Measurements from ENCODE around the gene CACNA2D3.
"Not testable (repeated sequence)": the region's sequence is repeated elsewhere in the genome, so short reads cannot be mapped to it uniquely, and the experiment has no call there.

Gene CACNA2D3

DNA sequence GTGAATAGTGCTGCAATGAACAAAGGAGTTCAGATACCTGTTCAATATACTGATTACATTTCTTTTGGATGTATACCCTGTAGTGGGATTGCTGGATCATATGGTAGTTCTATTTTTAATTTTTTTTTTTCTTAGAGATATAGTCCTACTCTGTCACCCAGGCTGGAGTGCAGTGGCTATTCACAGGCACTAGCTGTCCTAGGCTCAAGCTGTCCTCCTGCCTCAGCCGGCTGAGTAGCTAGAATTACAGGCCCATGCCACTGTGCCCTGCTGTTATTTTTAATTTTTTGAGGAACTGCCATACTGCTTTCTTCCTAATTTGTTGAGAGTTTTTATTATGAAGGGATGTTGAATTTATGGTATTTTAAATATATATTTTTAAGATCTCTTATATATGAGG, 23.0 kb upstream of the CACNA2D3 start:
- no peaks in the 10 kb centered on the region for H3K27me3 ChIP-seq (ENCODE audit: control insufficient read depth, insufficient read depth, low read length)
- no peak overlapping the region for H3K27ac ChIP-seq (ENCODE audit: low read length)
- no peaks in the 10 kb centered on the region for H3K36me3 ChIP-seq (ENCODE audit: control insufficient read depth, low read depth, low read length)
- no peak overlapping the region for H3K4me3 ChIP-seq (ENCODE audit: low read length)
- peaks cover 5% of the 10 kb centered on the region for H3K4me1 ChIP-seq (ENCODE audit: control insufficient read depth, low read depth, low read length)
- H3K9me3 ChIP-seq (ENCODE audit: control insufficient read depth, low read depth, low read length): no peaks in the 10 kb centered on the region
- no peak overlapping the region for H3K9ac ChIP-seq (ENCODE audit: low read length)

DNA sequence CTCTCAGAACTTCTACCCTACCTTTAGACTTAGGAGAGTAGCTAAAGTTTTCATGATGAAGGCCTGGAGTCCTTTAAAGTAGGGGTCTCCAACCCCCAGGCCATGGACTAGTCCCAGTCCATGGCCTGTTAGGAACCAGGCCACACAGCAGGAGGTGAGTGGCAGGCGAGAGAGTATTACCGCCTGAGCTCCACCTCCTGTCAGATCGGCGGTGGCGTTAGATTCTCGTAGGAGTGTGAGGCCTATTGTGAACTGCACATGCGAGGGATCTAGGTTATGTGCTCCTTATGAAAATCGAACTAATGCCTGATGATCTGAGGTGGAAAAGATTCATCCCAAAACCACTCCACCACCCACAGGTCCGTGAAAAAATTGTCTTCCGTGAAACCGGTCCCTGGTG, 18.3 kb upstream of the CACNA2D3 start:
- Histone ChIP-seq H3K36me3 (ENCODE audit: control insufficient read depth, low read depth, low read length) (no peaks in the 10 kb centered on the region), H3K4me3 (ENCODE audit: low read length) (no peak overlapping the region), H3K27me3 (ENCODE audit: control insufficient read depth, insufficient read depth, low read length) (no peaks in the 10 kb centered on the region), H3K9ac (ENCODE audit: low read length) (no peak overlapping the region), H3K9me3 (ENCODE audit: control insufficient read depth, low read depth, low read length) (no peaks in the 10 kb centered on the region), H3K27ac (ENCODE audit: low read length) (no peak overlapping the region), H3K4me1 (ENCODE audit: control insufficient read depth, low read depth, low read length) (no peaks in the 10 kb centered on the region)

DNA sequence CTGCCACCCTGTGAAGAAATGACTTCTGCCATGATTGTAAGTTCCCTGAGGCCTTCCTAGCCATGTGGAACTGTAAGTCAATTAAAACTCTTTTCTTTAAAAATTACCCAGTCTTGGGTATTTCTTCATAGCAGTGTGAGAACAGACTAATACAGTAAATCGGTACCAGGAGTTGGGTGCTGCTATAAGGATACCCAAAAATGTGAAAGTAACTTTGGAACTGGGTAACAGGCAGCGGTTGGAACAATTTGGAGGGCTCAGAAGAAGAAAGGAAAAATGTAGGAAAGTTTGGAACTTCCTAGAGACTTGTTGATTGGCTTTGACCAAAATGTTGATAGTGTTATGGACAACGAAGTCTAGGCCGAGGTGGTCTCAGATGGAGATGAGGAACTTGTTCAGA, 6.2 kb upstream of the CACNA2D3 start:
- H3K4me1 ChIP-seq (ENCODE audit: control insufficient read depth, low read depth, low read length); H3K4me3 ChIP-seq (ENCODE audit: low read length); H3K9me3 ChIP-seq (ENCODE audit: control insufficient read depth, low read depth, low read length); H3K27ac ChIP-seq (ENCODE audit: low read length); H3K36me3 ChIP-seq (ENCODE audit: control insufficient read depth, low read depth, low read length); H3K9ac ChIP-seq (ENCODE audit: low read length): not testable (repeated sequence)
- H3K27me3 ChIP-seq (ENCODE audit: control insufficient read depth, insufficient read depth, low read length): peaks cover 27% of the 10 kb centered on the region

DNA sequence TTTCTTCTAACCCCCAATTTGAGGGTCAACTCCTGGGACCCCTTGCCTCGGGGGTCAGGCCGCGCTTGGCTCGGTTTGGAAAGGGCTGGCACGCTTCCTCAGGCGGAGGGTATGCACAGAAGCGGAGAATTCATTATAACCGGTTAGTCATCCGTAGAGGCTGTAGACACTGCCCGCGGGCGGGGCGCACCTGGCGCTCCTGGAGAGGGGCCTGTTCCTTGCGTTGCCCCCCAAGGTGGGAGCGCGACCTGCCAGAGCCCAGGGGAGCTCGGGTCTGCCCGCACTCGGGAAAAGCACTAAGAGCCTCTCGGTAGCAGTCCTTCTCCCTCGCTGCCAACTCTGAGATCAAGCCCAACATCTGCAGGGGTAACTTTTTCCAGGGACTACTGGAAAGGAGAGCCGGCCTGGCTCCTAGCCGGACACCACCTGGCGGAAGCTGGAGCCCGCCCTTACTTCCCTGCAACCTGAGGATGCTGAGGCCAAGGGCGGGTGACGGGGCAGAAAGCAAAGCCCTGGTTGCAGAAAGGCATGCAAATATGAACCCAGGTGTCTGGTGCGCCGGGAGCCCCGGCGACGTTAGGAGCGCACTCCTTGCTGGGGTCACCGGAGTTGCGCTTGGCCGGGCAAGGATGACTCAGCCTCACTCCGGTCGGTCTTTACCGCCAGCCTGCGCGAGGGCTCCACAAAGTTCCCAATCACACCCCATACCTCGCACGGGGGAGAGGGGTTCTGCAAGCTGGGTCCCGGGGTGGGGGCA, 1.5 kb upstream of the CACNA2D3 start:
- Histone ChIP-seq H3K4me3 (ENCODE audit: low read length) (peak overlapping the region; percentile 70), H3K36me3 (ENCODE audit: control insufficient read depth, low read depth, low read length) (no peaks in the 10 kb centered on the region), H3K27me3 (ENCODE audit: control insufficient read depth, insufficient read depth, low read length) (peaks cover 68% of the 10 kb centered on the region), H3K4me1 (ENCODE audit: control insufficient read depth, low read depth, low read length) (peaks cover 6% of the 10 kb centered on the region), H3K9ac (ENCODE audit: low read length) (no peak overlapping the region), H3K27ac (ENCODE audit: low read length) (no peak overlapping the region), H3K9me3 (ENCODE audit: control insufficient read depth, low read depth, low read length) (peaks cover 4% of the 10 kb centered on the region)

DNA sequence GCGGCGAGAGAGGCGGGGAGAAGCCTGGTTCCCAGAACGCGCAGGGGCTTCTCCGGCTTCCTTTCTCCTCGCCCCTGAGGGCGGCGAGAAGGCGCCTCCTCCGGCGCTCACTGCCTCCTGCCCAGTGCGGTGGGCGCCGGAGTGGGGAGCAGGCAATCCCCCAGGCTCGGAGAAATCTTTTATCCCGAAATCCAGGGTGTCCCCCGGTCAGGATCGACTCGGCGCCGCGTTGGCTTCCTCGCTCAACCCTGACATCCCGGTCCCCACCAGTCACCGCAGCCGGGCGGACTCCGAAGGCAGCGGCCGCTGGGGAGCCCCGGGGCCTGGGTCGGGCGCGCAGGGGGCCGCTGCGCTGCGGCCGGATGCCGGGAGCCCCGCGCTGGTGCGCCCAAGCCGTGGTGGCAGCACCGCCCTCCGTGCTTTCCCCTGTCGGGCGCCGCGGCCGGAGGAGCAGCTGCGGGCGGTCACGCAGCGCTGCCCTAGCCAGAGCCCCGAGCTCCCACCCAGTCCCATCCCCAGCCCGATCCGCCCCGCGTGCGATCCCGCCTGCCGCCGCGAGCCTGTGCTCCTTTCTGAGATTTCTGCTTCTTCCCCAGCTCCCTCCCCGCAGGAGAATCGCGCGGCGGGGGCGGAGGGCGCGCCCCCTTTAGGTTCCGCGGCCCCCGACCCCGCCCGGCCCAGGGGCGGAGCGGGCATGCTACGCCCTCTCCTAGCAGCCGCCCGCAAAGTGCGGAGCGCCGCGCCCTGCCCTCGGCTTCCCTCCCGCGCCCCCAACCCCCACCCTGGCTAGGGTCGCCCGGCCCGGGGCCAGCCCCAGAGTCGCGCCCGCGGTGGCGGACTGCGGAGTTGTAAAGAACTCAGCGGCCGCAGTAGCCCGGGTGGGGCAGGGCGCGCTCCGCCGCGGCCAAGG, 683 bp upstream of the CACNA2D3 start:
- Histone ChIP-seq H3K9ac (ENCODE audit: low read length) (no peak overlapping the region), H3K36me3 (ENCODE audit: control insufficient read depth, low read depth, low read length) (no peaks in the 10 kb centered on the region), H3K4me1 (ENCODE audit: control insufficient read depth, low read depth, low read length) (peaks cover 6% of the 10 kb centered on the region), H3K27me3 (ENCODE audit: control insufficient read depth, insufficient read depth, low read length) (peaks cover 75% of the 10 kb centered on the region), H3K4me3 (ENCODE audit: low read length) (peak overlapping the region; percentile 70), H3K9me3 (ENCODE audit: control insufficient read depth, low read depth, low read length) (no peaks in the 10 kb centered on the region), H3K27ac (ENCODE audit: low read length) (no peak overlapping the region)

DNA sequence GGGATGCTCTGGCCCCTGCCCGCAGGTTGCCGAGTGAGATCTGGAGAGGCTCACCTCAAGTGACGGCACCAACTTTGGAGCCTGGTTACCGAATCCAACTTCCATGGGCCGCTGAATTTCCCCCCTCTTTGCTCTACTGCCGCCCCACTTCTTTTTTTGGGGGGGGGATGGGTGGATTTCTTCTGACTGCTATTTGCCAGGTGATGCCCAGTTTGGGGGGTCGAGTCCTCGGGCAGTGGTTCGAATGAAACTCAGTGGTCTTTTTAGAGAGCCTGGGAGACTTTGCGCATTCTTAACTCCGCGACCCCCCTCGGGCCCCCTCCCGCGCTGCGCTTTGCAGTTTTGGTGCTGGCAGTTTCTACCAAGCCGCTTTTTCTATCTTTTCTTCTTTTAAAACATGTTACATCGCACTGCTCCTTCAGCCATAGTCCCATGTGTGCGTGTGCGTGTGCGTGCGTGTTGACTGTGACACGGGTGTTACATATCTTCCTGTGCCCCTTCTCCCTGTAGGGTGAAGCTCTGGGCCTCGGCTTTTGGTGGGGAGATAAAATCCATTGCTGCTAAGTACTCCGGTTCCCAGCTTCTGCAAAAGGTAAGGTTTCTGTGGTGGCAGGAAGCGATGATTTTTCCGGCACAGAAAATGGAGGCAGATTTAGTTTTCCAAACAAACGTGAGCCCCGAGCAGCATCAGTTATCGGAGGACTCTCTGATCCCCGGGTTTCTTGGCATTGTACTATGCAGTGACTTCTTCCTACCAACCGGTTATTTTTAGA, 837 bp downstream of the CACNA2D3 start:
- Histone ChIP-seq H3K27ac (ENCODE audit: low read length) (no peak overlapping the region), H3K9ac (ENCODE audit: low read length) (no peak overlapping the region), H3K27me3 (ENCODE audit: control insufficient read depth, insufficient read depth, low read length) (peaks cover 78% of the 10 kb centered on the region), H3K4me1 (ENCODE audit: control insufficient read depth, low read depth, low read length) (peaks cover 6% of the 10 kb centered on the region), H3K36me3 (ENCODE audit: control insufficient read depth, low read depth, low read length) (no peaks in the 10 kb centered on the region), H3K9me3 (ENCODE audit: control insufficient read depth, low read depth, low read length) (no peaks in the 10 kb centered on the region), H3K4me3 (ENCODE audit: low read length) (peak overlapping the region; percentile 59)

DNA sequence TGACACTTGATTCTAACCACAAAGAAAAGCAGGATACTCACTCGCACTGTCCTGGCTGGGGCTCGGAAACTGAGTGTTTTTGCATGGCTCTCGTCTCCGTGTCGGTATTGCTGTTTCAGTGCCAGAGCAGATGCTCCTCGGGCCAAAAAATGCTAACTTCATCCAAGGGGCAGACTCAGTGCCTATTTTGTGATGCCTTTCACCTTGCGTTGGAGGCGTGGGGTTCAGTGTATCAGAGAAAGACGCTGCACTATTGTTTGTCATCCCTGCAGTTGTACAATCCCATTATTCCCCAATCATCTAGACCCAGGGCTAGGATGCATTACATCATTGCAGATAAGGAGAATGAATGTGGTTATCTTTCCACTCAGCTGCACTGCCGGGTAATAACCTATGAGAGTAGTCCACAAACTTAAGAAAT, 1.4 kb downstream of the CACNA2D3 start:
- peaks cover 74% of the 10 kb centered on the region for H3K27me3 ChIP-seq (ENCODE audit: control insufficient read depth, insufficient read depth, low read length)
- H3K4me1 ChIP-seq (ENCODE audit: control insufficient read depth, low read depth, low read length): peaks cover 6% of the 10 kb centered on the region
- H3K9me3 ChIP-seq (ENCODE audit: control insufficient read depth, low read depth, low read length): no peaks in the 10 kb centered on the region
- no peak overlapping the region for H3K27ac ChIP-seq (ENCODE audit: low read length)
- H3K9ac ChIP-seq (ENCODE audit: low read length): no peak overlapping the region
- H3K36me3 ChIP-seq (ENCODE audit: control insufficient read depth, low read depth, low read length): no peaks in the 10 kb centered on the region
- H3K4me3 ChIP-seq (ENCODE audit: low read length): peak overlapping the region; percentile 59

DNA sequence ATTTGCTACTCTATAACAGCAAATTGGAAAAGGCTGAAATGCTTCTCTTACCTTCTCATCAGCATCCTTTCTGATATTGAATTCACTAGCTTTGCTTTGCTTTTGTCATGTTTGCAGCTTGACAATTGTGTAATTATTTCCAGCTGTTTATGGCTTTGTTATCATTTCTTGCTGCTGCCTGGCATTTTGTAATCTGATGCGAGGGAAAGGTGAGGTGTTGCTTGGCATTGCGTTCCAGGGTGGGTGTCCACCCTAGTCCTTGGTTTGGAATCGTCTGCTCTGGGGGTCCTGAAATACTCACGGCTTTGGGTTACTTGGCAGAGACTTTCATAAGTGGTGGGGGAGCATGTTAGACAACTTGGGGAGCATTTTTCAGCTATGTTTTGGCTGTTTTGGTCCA, 2.9 kb downstream of the CACNA2D3 start:
- Histone ChIP-seq H3K27me3 (ENCODE audit: control insufficient read depth, insufficient read depth, low read length) (peaks cover 59% of the 10 kb centered on the region), H3K36me3 (ENCODE audit: control insufficient read depth, low read depth, low read length) (no peaks in the 10 kb centered on the region), H3K4me3 (ENCODE audit: low read length) (no peak overlapping the region), H3K9me3 (ENCODE audit: control insufficient read depth, low read depth, low read length) (no peaks in the 10 kb centered on the region), H3K27ac (ENCODE audit: low read length) (no peak overlapping the region), H3K9ac (ENCODE audit: low read length) (no peak overlapping the region), H3K4me1 (ENCODE audit: control insufficient read depth, low read depth, low read length) (peaks cover 4% of the 10 kb centered on the region)

DNA sequence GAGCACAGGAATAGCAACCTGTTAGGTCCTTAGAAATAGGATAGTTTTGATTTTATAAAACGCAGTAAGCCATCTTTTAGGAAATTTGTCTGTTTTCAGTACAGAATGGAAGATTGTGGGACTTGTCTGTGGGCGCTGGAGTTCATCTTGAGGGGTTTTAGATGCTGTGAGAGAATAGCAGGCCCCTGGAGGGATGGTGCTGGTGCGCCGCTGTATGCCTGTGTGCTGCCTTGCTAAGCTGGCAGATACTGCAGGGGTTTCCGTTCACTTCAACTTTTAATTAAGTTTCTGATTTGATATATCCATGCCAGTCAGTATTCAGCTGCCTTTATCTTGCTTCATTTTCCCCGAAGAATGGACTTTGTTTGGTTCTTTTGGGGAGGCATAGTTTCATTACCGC, 4.2 kb downstream of the CACNA2D3 start:
- H3K9me3 ChIP-seq (ENCODE audit: control insufficient read depth, low read depth, low read length): no peaks in the 10 kb centered on the region
- no peak overlapping the region for H3K4me3 ChIP-seq (ENCODE audit: low read length)
- no peak overlapping the region for H3K9ac ChIP-seq (ENCODE audit: low read length)
- H3K4me1 ChIP-seq (ENCODE audit: control insufficient read depth, low read depth, low read length): no peaks in the 10 kb centered on the region
- no peaks in the 10 kb centered on the region for H3K36me3 ChIP-seq (ENCODE audit: control insufficient read depth, low read depth, low read length)
- no peak overlapping the region for H3K27ac ChIP-seq (ENCODE audit: low read length)
- peaks cover 46% of the 10 kb centered on the region for H3K27me3 ChIP-seq (ENCODE audit: control insufficient read depth, insufficient read depth, low read length)

DNA sequence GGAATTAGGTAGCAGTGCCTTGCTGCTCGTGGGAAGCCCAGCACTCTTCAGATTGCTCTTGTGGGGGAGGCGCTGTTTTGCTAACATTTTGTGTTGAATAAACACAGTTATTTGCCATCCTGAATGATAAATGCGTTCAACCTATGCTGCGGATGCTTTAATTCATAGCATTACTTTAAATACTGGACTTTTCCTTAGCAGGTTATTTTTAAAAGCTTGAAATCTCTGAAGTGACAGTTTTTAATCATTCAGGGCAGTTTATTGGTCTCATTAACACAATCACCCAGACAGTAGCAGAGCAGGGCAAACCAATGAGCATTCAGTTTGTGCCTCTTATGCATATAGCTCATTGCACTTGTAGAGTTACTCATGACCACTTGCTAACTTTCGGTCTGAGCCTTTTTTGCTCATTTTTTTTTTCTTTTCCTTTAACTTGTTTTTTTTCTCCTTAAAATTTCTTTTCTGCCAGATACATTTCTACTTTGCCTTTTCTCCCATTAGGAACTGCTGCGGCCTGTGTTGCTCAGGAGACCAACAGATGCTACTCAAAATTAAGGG, 5.2 kb downstream of the CACNA2D3 start:
- no peaks in the 10 kb centered on the region for H3K36me3 ChIP-seq (ENCODE audit: control insufficient read depth, low read depth, low read length)
- peaks cover 43% of the 10 kb centered on the region for H3K27me3 ChIP-seq (ENCODE audit: control insufficient read depth, insufficient read depth, low read length)
- no peak overlapping the region for H3K27ac ChIP-seq (ENCODE audit: low read length)
- no peak overlapping the region for H3K4me3 ChIP-seq (ENCODE audit: low read length)
- no peaks in the 10 kb centered on the region for H3K4me1 ChIP-seq (ENCODE audit: control insufficient read depth, low read depth, low read length)
- no peak overlapping the region for H3K9ac ChIP-seq (ENCODE audit: low read length)
- no peaks in the 10 kb centered on the region for H3K9me3 ChIP-seq (ENCODE audit: control insufficient read depth, low read depth, low read length)

DNA sequence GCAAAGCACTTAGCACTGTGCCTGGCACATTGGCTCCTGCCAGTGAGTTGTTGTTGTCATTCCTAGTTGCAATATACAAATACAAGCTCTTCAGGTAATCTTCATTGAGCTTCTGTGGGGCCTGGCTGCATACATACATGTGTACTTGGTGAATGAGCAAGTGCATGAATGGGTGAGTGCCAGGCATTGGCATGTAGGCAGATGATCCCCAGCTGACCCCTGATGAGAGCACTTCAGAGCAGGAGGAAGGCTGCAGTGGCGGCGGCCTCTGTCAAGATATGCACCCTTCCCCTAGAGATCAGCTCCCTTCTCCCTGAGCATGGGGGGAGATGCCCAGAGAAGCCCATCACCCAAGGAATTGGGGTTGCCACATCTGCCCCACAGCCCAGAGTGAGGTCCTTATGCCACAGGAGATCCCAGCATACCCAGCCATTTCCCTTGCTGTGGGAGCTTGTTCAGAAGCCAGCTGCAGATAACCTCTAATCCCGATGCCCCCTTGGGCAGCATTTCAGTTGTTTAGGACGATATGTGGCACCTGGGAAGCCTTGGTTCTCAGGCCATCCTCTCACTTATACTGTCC, 8.8 kb downstream of the CACNA2D3 start:
- Histone ChIP-seq H3K27me3 (ENCODE audit: control insufficient read depth, insufficient read depth, low read length) (peaks cover 8% of the 10 kb centered on the region), H3K9me3 (ENCODE audit: control insufficient read depth, low read depth, low read length) (no peaks in the 10 kb centered on the region), H3K4me3 (ENCODE audit: low read length) (no peak overlapping the region), H3K27ac (ENCODE audit: low read length) (no peak overlapping the region), H3K36me3 (ENCODE audit: control insufficient read depth, low read depth, low read length) (no peaks in the 10 kb centered on the region), H3K4me1 (ENCODE audit: control insufficient read depth, low read depth, low read length) (no peaks in the 10 kb centered on the region), H3K9ac (ENCODE audit: low read length) (no peak overlapping the region)
